GM19455 (cell line): ENCODE data around the gene ZNF597.

Experiments
- ATAC-seq: cut with Tn5 transposase; IDR thresholded peaks from one replicate; pipeline ENCODE4 v1.9.1; 2021; ENCODE audit not compliant: unreplicated experiment

The ZNF597 gene, protein sequence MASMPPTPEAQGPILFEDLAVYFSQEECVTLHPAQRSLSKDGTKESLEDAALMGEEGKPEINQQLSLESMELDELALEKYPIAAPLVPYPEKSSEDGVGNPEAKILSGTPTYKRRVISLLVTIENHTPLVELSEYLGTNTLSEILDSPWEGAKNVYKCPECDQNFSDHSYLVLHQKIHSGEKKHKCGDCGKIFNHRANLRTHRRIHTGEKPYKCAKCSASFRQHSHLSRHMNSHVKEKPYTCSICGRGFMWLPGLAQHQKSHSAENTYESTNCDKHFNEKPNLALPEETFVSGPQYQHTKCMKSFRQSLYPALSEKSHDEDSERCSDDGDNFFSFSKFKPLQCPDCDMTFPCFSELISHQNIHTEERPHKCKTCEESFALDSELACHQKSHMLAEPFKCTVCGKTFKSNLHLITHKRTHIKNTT

GRCh38 chr16:3443108-3444031 is at the start of gene ZNF597, which contains the start of gene NAA60:
TSS of gene ZNF597 (minus strand) at chr16:3443504. CDS start at chr16:3443153, 351 bp downstream.
TSS of gene NAA60 (plus strand) at chr16:3443680. CDS start at chr16:3476228, 32,548 bp downstream.
- peak; percentile 81 for ATAC-seq

- ATAC-seq: no peak
These were observed 49.1 kb upstream of the ZNF597 start for GRCh38 chr16:3492356-3492755.

DNA sequence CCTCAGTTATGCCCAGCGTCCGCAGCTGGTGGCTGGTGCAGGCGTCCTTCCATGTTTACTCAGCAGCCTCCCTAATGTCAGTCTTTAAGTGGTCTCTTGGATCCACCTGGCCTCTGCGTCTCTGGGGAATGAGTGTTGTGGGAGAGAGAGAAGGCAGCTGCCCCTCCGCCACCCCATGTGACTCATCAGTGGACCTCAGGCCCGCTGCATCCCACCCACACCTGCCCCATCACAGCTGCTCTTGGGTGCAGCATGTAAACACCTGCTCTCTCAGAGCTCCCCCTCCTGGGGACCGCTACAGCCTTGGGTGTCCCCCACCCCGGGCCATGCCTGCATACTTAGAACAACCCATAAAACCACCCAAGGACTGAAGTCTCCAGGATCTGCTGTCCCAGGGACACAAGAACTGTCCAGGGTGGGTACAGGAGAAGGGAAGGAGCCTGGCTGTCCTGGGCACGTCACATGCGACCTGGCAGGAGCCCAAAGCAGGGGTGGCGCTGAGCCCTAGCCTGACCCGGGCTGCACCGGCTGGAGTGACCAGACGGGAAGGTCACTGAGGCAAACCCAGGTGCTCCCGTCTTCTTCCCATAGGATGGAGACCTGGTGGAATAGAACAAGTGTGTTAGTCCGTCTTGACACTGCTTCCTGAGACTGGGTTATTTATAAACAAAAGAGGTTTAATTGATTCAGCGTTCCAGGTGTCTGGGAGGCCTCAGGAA is 47.8 kb upstream of the ZNF597 start:
- ATAC-seq: no peak

GRCh38 chr16:3488801-3489200 is 45.5 kb upstream of the ZNF597 start:
- no peak for ATAC-seq

DNA sequence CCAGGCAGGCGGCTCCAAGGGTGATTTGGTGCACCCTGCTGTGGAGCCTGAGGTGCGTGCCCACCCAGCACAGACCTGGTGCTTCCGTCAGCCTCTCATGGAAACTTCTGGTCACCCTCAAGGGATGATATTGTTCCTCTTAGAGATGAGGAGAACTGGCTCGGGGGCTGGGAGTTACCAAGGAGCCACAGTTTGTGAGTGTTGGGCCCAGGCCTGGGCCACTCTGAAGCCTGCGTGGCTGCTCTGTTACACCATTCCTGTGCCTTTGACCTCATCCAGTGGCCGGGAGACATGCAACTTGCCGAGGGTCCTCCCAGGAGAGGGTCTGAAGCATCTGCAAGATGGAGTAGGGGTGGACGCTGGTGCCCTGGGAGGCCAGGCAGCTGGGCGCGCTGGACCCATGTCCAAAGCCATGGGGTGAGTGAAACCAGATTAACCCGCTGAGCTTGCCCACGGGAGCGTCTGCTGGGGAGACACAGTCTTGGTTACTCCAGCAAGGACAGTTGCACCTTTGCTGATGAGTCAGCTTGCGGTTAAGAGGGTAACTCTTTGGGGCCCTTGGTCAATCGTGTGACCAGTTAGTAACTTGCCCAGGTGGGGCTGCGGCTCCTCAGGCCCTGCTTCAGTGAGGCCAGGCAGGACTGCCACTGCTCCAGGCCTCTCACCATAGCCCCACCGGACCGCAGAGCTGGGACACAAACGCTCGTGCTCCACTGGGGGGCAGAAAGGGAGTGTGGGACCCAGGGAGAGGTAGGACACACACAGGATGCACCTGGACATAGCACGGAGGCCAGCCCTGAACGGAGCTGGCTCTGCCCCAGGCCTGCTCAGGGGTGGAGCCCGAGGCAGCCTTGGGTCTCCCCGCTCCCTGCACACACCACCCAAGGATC is 44.5 kb upstream of the ZNF597 start:
- ATAC-seq: no peak

- ATAC-seq: no peak
These were observed 43.4 kb upstream of the ZNF597 start for GRCh38 chr16:3486506-3487215.

DNA sequence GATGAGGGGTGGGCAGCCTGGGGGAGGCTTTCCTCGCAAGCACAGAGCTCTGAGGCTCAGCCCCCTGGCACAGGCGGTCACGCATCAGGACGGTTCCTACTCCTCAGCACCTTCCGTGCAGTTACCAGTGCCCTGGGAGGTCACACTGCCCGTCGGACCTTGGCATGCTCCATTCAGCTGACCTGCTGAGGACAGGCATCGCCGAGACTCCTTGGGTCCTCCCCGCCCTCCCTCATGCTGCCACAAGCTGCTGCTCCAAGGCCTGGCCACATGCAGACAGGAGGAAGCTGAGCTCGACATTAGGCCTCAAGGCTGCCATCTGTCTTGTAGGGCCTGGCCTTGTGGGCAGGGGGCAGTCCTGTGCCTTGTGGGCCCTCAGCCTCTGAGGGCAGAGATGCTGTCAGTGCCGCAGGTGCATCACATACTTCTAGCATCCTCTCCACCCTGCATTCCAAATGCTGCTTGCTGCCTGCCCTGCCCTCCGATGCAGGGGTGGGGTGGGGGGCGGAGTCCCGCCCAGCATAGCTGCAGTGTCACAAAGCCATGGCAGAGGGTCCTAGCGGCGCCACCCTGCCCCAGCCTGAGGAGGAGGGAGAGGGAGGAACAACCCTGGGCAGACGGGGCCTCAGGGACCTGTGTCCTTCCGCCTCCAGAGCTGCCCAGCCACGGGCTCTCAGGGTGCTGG is 42.7 kb upstream of the ZNF597 start:
- no peak for ATAC-seq

- ATAC-seq: no peak
These were observed 41.9 kb upstream of the ZNF597 start for GRCh38 chr16:3485097-3485745.

GRCh38 chr16:3484318-3485096 is 41.2 kb upstream of the ZNF597 start:
- ATAC-seq: no peak

DNA sequence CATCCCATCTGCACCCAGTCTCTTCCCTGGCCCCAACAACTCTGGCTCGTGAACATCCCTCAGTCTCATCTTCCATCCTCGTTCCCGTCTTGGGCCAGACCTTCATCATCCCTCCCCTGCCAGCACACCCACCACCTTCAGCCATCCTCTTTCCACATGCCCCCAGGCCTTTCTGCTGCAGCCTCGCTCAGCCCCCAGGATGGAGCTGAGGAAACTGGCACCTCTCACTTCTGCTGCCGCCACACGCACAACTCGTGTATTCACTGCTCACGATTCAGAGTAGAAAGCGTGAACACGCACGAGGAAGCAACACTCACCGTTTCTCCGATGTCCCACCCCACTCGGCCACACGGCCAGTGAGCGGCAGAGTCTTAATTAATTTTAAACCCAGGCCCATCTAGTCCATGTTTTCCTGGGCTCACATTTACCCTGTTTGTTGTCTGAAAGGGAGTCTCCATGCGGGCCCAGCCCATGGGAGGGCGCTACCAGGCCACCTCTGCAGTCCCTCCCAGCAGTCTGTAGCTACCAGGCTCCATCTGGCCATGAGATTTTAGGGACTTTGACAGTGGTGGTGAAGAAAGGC is 39.4 kb upstream of the ZNF597 start:
- ATAC-seq: no peak

GRCh38 chr16:3481696-3482658 is 38.7 kb upstream of the ZNF597 start:
- ATAC-seq: no peak

DNA sequence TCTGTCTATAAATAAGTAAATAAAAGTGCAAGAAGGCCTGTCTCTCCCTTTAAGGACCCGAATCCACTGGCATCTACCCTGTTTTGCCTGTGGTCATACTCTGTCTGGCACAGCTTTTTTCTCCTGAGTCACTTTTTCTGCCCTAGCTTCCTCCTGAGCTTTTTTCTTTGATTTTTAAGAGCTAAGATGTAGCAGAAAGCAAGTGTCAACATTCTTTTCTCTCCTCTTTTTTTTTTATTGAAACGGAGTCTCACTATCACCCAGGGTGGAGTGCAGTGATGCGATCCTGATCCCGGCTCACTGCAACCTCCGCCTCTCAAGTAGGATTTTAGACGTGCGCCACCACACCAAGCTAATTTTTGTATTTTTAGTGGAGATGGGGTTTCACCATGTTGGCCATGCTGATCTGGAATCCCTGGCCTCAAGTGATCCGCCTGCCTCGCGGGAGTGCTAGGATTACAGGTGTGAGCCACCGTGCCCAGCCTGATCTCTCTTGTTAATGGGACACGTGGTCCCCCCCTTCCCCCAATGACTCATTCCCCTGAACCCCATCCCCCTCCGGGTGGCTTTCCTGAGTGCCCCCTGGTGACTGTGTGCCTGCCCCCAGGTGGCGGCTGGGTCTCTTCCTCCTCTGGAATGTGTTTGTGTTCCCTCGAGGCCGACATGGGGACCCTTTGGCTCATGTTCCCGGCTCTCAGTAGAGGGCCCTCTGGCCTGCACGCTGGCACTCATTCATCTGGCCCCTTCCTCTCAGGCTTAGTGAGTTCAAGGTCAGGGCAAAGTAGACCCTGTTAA is 37.8 kb upstream of the ZNF597 start:
- no peak for ATAC-seq

- no peak for ATAC-seq
These were observed 36.4 kb upstream of the ZNF597 start for GRCh38 chr16:3479654-3480216.

DNA sequence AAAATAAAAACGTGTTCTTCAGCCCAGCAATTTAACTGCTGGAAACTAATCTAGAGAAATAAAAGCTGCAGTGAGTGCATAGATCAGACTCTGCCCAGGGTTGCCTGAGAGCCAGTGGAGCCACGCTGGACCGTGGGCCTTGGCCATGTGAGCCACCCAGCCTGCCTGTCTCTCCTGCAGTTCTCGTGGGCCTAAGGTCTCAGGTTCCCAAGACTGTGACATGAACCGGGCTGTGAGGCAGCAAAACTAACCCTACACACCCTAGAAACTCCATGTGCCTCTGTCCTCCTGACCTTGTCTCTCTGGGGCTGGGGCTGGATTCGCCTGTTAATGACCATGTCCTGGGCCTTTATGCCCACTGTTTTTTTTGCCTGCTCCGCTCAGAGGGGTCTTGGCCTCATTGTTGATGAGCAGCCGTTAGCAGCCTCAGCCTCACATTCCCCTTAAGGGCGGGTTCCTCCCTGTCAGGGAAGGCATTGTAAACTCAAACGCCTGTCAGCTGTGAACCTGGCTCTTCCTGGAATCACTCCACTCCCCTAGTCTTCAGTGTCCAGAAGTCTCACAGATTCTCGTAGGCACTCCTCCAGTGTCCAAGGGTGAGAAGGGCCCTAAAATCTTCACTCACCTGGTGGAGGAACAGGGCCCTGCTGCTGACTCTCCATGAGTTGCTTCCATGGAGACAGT is 35.1 kb upstream of the ZNF597 start:
- no peak for ATAC-seq
